GM12878 (cell line): ENCODE data around the gene STX4. TPM values are rescaled to one million over a fixed set of nuclear protein-coding genes. Genes with fewer than 3 reads are reported as not detected.

Experiments used
- ATAC-seq: fragments of 200-7000 bp; cut with Tn5 transposase; 3 replicates; pipeline ENCODE4 v1.9.1; 2020; ENCODE audit warnings: mild to moderate bottlenecking, moderate library complexity
- BruUV-seq: library from RNA; stranded (reverse); fragments of 400-500 nt; replicated peaks from 2 replicates; lab custom pipeline; 2021; lab: Mats Ljungman, UMichigan
- CTCF ChIA-PET: fragments of 300-600 bp; sonication (Branson Sonifier 250); formaldehyde crosslinking; extraction: SDS; loops from one replicate; lab custom pipeline; 2021; ENCODE audit warnings: inconsistent platforms; lab: Yijun Ruan, JAX
- POLR2A ChIA-PET: fragments of 350-600 bp; formaldehyde crosslinking; extraction: SDS; loops from one replicate; lab custom pipeline; 2021; ENCODE audit warnings: inconsistent platforms; lab: Charles Lee
- RAD21 ChIA-PET: fragments of 300-600 bp; sonication (Branson Sonifier 250); formaldehyde crosslinking; loops from one replicate; lab custom pipeline; 2023; ENCODE audit warnings: antibody characterized with exemption; ENCODE audit not compliant: unreplicated experiment; lab: Charles Lee
- SMC1A ChIA-PET: fragments of 300-600 bp; sonication (Branson Sonifier 250); formaldehyde crosslinking; loops from one replicate; lab custom pipeline; 2023; ENCODE audit not compliant: unreplicated experiment, uncharacterized antibody; lab: Charles Lee
- DNase-seq: peaks from one replicate; pipeline ENCODE4 v3.0.0-alpha.2; 2011; ENCODE audit warnings: low read depth, low spot score
- FAIRE-seq: peaks from 3 replicates; lab custom pipeline; 2011; peaks lifted over from hg19 to GRCh38; lab: Jason Lieb, UNC
- H2AFZ ChIP-seq: 2 replicates; pipeline ENCODE4 v1.6.0; 2011; ENCODE audit warnings: low read depth, low read length, control low read depth; ENCODE audit not compliant: control insufficient read depth
- H3K27ac ChIP-seq: 2 replicates; pipeline ENCODE4 v1.5.1; 2011; ENCODE audit warnings: control low read depth; ENCODE audit not compliant: control insufficient read depth, insufficient read depth
- H3K27me3 ChIP-seq, 2 experiments: replicated peaks in 1 of 2; 2 replicates each; pipeline versions ENCODE4 v1.6.0 to v1.6.1; 2011; ENCODE audit warnings: low read length in 1 of 2; ENCODE audit not compliant: control insufficient read depth in 2 of 2, insufficient read depth in 2 of 2
- H3K36me3 ChIP-seq, 2 experiments: 2 replicates each; pipeline ENCODE4 v1.5.1; 2011; ENCODE audit warnings: low read length in 1 of 2; ENCODE audit not compliant: control insufficient read depth in 2 of 2, insufficient read depth in 2 of 2
- H3K4me1 ChIP-seq: 2 replicates; pipeline ENCODE4 v1.6.1; 2011; ENCODE audit warnings: mild to moderate bottlenecking, low read length, moderate library complexity, mixed read lengths; ENCODE audit not compliant: control insufficient read depth, insufficient read depth
- H3K4me2 ChIP-seq: 2 replicates; pipeline ENCODE4 v1.6.0; 2011; ENCODE audit warnings: control low read depth; ENCODE audit not compliant: control insufficient read depth, insufficient read depth
- H3K4me3 ChIP-seq: fragments of 200-600 bp; sonication (generic); 2 replicates; pipeline ENCODE4 v1.5.1; 2016
- H3K79me2 ChIP-seq: 2 replicates; pipeline ENCODE4 v1.6.0; 2011; ENCODE audit warnings: low read length; ENCODE audit not compliant: control insufficient read depth, insufficient read depth
- H3K9ac ChIP-seq: 2 replicates; pipeline ENCODE4 v1.8.0; 2011; ENCODE audit warnings: low read length, control low read depth, mixed read lengths; ENCODE audit not compliant: control insufficient read depth, insufficient read depth
- H3K9me3 ChIP-seq: replicated peaks from 3 replicates; pipeline ENCODE4 v1.5.1; 2011; ENCODE audit warnings: mild to moderate bottlenecking, low read length; ENCODE audit not compliant: control insufficient read depth, insufficient read depth
- H4K20me1 ChIP-seq: 2 replicates; pipeline ENCODE4 v1.6.0; 2011; ENCODE audit not compliant: control insufficient read depth, insufficient read depth
- CHD2 ChIP-seq: IDR thresholded peaks from 2 replicates; pipeline ENCODE4 v1.6.1; 2011; ENCODE audit warnings: low read depth, low read length, improper control_type of control experiment, borderline replicate concordance
- CHD4 ChIP-seq: fragments of 200-600 bp; sonication (generic); IDR thresholded peaks from 2 replicates; pipeline ENCODE4 v1.6.1; 2016; ENCODE audit warnings: mild to moderate bottlenecking
- ETV6 ChIP-seq, 2 experiments: fragments of 450-650 bp in 1 of 2; IDR thresholded peaks in 1 of 2; conservative IDR thresholded peaks in 1 of 2; 2 replicates each; pipeline ENCODE4 v1.6.1; 2014; ENCODE audit warnings: antibody characterized with exemption in 1 of 2, borderline replicate concordance in 1 of 2, low read depth in 1 of 2, mild to moderate bottlenecking in 1 of 2, moderate library complexity in 1 of 2
- JUND ChIP-seq: IDR thresholded peaks from 2 replicates; pipeline ENCODE4 v1.6.1; 2012; ENCODE audit warnings: low read depth, mild to moderate bottlenecking, low read length, improper control_type of control experiment, moderate library complexity
- SP1 ChIP-seq: IDR thresholded peaks from one replicate; pipeline ENCODE4 v1.6.1; 2011; ENCODE audit warnings: low read depth, low read length
- TCF12 ChIP-seq: IDR thresholded peaks from 2 replicates; pipeline ENCODE4 v1.6.1; 2011; ENCODE audit warnings: low read depth, mild to moderate bottlenecking, low read length
- WGBS: methylation state at CpG from one replicate; pipeline ENCODE4 v1.1.6; 2016; ENCODE audit warnings: low lambda C conversion rate; ENCODE audit not compliant: insufficient replicate concordance, insufficient coverage; ENCODE audit errors: missing lambda C conversion rate; 5-methylcytosine and 5-hydroxymethylcytosine counted together
- in situ Hi-C: fragments of 300-500 bp; cut with MboI; formaldehyde crosslinking; loops from 9 replicates; pipeline ENCODE4 v1.14.3; 2018; ENCODE audit warnings: mixed read lengths
- intact Hi-C: fragments of 100-400 bp; cut with micrococcal nuclease; formaldehyde crosslinking; loops from one replicate; pipeline ENCODE4 v1.14.2; 2022; ENCODE audit not compliant: unreplicated experiment
- polyA plus RNA-seq, 11 experiments: library from polyadenylated mRNA; depleted of rRNA in 4 of 11; unstranded in 6 of 11; stranded (reverse) in 5 of 11; fragments of >200 nt; fragmentation: Nextera tagmentation in 4 of 11; fragmentation: Illumina TruSeq in 1 of 11; extraction: Ambion mirVana in 4 of 11; extraction: Trizol in 1 of 11; gene quantifications; 1 replicate in 1 of 11; 2 replicates in 10 of 11; pipeline versions ENCODE4 v1.2.1 to v1.2.3, GENCODE V29; 2011 to 2016; ENCODE audit warnings: inconsistent platforms in 2 of 11, missing spikeins in 2 of 11, low read depth in 1 of 11
- total RNA-seq, 4 experiments: library from RNA; depleted of rRNA in 3 of 4; stranded (reverse); fragments of >200 nt in 3 of 4; fragmentation: Illumina TruSeq in 1 of 4; extraction: Trizol in 1 of 4; gene quantifications; 2 replicates each; pipeline versions ENCODE4 v1.2.1 to v1.2.3, GENCODE V29; 2013 to 2021
- TF ChIP-seq, protein P1 (sequence below): fragments of 450-650 bp; IDR thresholded peaks from 2 replicates; pipeline ENCODE4 v1.6.1; 2017; ENCODE audit warnings: mild to moderate bottlenecking, moderate library complexity

The STX4 gene
- total and polyA plus RNA-seq, 10 of the 15 experiments (the other 5 are each of a cell fraction or from before 2014, with no cell fraction given), result 3.3 to 37.6 (median 22.6) TPM

DNA sequence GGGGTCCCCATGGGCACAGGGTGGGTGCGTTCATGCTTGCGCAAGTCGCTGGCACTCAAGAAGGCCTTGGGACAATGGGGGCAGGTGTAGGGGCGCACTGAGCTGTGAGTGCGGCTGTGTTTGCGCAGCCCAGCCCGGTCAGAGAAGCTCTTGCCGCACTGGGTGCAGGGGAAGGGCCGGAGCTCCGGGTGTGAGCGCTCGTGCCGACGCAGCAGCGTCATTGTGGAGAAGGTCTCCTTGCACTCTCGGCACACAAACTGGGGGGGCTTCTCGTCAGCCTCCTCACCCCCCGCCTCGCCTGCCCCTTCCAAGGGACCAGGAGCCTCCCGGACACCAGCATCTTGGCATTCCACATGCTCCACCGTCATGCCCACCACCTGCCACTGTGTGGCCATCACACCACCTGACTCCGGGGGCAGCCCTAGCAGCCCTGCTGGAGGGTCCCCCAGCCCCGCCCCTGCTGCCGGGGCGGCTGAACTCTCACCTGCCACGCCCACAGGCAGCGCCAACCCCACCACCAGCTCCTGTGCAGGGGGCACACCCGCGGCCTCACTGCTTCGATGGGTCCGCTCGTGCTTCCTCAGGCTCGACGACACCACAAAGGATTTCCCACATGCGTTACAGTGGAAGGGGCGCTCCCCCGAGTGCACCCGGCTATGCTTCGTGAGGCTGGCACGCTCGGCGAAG, 27.9 kb downstream of the STX4 start:
- no peak overlapping the region for H2AFZ ChIP-seq
- H3K27ac ChIP-seq, result no peak overlapping the region
- H3K9me3 ChIP-seq, result no peaks in the 10 kb centered on the region
- no peaks in the 10 kb centered on the region for H3K4me1 ChIP-seq
- no peak overlapping the region for H3K4me3 ChIP-seq
- H3K79me2 ChIP-seq, result no peaks in the 10 kb centered on the region; the same call in 1 of the 2 replicates
- FAIRE-seq (no peak), DNase-seq (no peak), ATAC-seq (no peak)
- intact Hi-C loops (no loop called here), in situ Hi-C loops (no loop called here)
- no peaks in the 10 kb centered on the region for H3K27me3 ChIP-seq
- ChIA-PET POLR2A (interaction anchor here (1.0 kb wide), 1 partner anchor 81 kb away, joined by 3 read pairs; no protein-coding TSS in a partner anchor), SMC1A (interaction anchor here (1.5 kb wide), 1 partner anchor 15 kb away, joined by 5 read pairs; no protein-coding TSS in a partner anchor), RAD21 (no interaction called here), CTCF (no interaction called here)
- H3K9ac ChIP-seq, result no peak overlapping the region
- no peaks in the 10 kb centered on the region for H4K20me1 ChIP-seq
- TF ChIP-seq TCF12 (no peak), JUND (no peak), SP1 (no peak), CHD2 (no peak), CHD4 (no peak), ETV6 (conservative IDR thresholded peaks at IDR 0.05 in 1 of 2, IDR thresholded peaks at IDR 0.05 in 1 of 2; ENCODE audit: borderline replicate concordance in 1 of 2, low read depth in 1 of 2) (no peak)
- TF ChIP-seq, protein P1, sequence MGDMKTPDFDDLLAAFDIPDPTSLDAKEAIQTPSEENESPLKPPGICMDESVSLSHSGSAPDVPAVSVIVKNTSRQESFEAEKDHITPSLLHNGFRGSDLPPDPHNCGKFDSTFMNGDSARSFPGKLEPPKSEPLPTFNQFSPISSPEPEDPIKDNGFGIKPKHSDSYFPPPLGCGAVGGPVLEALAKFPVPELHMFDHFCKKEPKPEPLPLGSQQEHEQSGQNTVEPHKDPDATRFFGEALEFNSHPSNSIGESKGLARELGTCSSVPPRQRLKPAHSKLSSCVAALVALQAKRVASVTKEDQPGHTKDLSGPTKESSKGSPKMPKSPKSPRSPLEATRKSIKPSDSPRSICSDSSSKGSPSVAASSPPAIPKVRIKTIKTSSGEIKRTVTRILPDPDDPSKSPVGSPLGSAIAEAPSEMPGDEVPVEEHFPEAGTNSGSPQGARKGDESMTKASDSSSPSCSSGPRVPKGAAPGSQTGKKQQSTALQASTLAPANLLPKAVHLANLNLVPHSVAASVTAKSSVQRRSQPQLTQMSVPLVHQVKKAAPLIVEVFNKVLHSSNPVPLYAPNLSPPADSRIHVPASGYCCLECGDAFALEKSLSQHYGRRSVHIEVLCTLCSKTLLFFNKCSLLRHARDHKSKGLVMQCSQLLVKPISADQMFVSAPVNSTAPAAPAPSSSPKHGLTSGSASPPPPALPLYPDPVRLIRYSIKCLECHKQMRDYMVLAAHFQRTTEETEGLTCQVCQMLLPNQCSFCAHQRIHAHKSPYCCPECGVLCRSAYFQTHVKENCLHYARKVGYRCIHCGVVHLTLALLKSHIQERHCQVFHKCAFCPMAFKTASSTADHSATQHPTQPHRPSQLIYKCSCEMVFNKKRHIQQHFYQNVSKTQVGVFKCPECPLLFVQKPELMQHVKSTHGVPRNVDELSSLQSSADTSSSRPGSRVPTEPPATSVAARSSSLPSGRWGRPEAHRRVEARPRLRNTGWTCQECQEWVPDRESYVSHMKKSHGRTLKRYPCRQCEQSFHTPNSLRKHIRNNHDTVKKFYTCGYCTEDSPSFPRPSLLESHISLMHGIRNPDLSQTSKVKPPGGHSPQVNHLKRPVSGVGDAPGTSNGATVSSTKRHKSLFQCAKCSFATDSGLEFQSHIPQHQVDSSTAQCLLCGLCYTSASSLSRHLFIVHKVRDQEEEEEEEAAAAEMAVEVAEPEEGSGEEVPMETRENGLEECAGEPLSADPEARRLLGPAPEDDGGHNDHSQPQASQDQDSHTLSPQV, result no peak
- H3K36me3 ChIP-seq, result peaks cover 9 to 23% of the 10 kb centered on the region in 2 experiments
- H3K4me2 ChIP-seq, result no peak overlapping the region
- WGBS, result 98% methylated on average over 35 of the region's 42 CpGs
- BruUV-seq, result no TSS peak
